OCI-LY3 (cell line): Measurements from ENCODE around the gene ADAMTS6.

Experiments
- H2AFZ ChIP-seq: fragments of 200-600, 300-600 bp; shearing (Covaris generic); 2 replicates; pipeline ENCODE4 v1.6.0; 2014; ENCODE audit warnings: antibody characterized with exemption, low read depth, low read length
- H3K27ac ChIP-seq: fragments of 200-600, 300-600 bp; sonication (generic); 2 replicates; pipeline ENCODE4 v1.5.1; 2014; ENCODE audit warnings: mild to moderate bottlenecking, low read length, moderate library complexity, mixed read lengths
- H3K27me3 ChIP-seq: fragments of 200-600, 300-600 bp; sonication (generic); 2 replicates; pipeline ENCODE4 v1.6.1; 2014; ENCODE audit warnings: low read depth, low read length, mixed read lengths
- H3K36me3 ChIP-seq: fragments of 200-600, 300-600 bp; sonication (generic); replicated peaks from 2 replicates; pipeline ENCODE3; 2014; ENCODE audit warnings: low read depth, low read length, mixed read lengths
- H3K4me1 ChIP-seq: fragments of 300-600, 200-600 bp; sonication (generic); 2 replicates; pipeline ENCODE4 v1.6.1; 2014; ENCODE audit warnings: low read length, mixed read lengths
- H3K4me2 ChIP-seq: fragments of 200-600, 300-600 bp; sonication (generic); 2 replicates; pipeline ENCODE4 v1.6.1; 2014; ENCODE audit warnings: low read length, mixed read lengths
- H3K4me3 ChIP-seq: fragments of 300-600, 200-600 bp; sonication (generic); 2 replicates; pipeline ENCODE4 v1.5.1; 2014; ENCODE audit warnings: antibody characterized with exemption, mild to moderate bottlenecking, low read length, moderate library complexity
- H3K79me2 ChIP-seq: fragments of 300-600, 200-600 bp; shearing (Covaris generic); 2 replicates; pipeline ENCODE4 v1.6.1; 2014; ENCODE audit warnings: mild to moderate bottlenecking, low read length, mixed read lengths
- H3K9ac ChIP-seq: fragments of 300-600, 200-600 bp; shearing (Covaris generic); 2 replicates; pipeline ENCODE4 v1.6.0; 2014; ENCODE audit warnings: mild to moderate bottlenecking, low read length, moderate library complexity
- H3K9me3 ChIP-seq: fragments of 200-600, 300-600 bp; shearing (Covaris generic); 2 replicates; pipeline ENCODE4 v1.6.1; 2014; ENCODE audit warnings: low read length, mixed read lengths; ENCODE audit not compliant: insufficient read depth
- H4K20me1 ChIP-seq: fragments of 200-600, 300-600 bp; sonication (generic); 2 replicates; pipeline ENCODE4 v1.6.1; 2016; ENCODE audit warnings: low read length, mixed read lengths; ENCODE audit not compliant: insufficient read depth
- CTCF ChIP-seq: fragments of 200-600, 300-600 bp; sonication (generic); IDR thresholded peaks from 2 replicates; pipeline ENCODE4 v1.5.1; 2014; ENCODE audit warnings: antibody characterized with exemption, low read length, low read depth
- EZH2phosphoT487 ChIP-seq: fragments of 200-600 bp; shearing (Covaris generic); IDR thresholded peaks from 2 replicates; pipeline ENCODE4 v1.6.1; 2018; ENCODE audit warnings: antibody characterized with exemption, mixed run types, low read depth

The ADAMTS6 gene

GRCh38 chr5:65451436-65451835, 30.3 kb downstream of the ADAMTS6 start:
- no peak overlapping the region for H3K27ac ChIP-seq
- H3K27me3 ChIP-seq = no peaks in the 10 kb centered on the region
- no peak overlapping the region for H3K9ac ChIP-seq
- no peaks in the 10 kb centered on the region for H3K4me1 ChIP-seq
- no peak overlapping the region for H3K4me2 ChIP-seq
- H2AFZ ChIP-seq = no peak overlapping the region
- TF ChIP-seq CTCF = no peak
- TF ChIP-seq EZH2phosphoT487 = no peak
- no peak overlapping the region for H3K4me3 ChIP-seq
- H3K79me2 ChIP-seq = no peaks in the 10 kb centered on the region
- no peaks in the 10 kb centered on the region for H3K36me3 ChIP-seq
- no peaks in the 10 kb centered on the region for H3K9me3 ChIP-seq
- no peaks in the 10 kb centered on the region for H4K20me1 ChIP-seq

GRCh38 chr5:65446682-65447081, 35.0 kb downstream of the ADAMTS6 start:
- Histone ChIP-seq H3K79me2 (no peaks in the 10 kb centered on the region), H3K9me3 (no peaks in the 10 kb centered on the region), H3K27ac (no peak overlapping the region), H3K9ac (no peak overlapping the region), H3K4me3 (no peak overlapping the region), H3K4me2 (no peak overlapping the region), H3K27me3 (no peaks in the 10 kb centered on the region), H2AFZ (no peak overlapping the region), H3K4me1 (no peaks in the 10 kb centered on the region), H4K20me1 (no peaks in the 10 kb centered on the region), H3K36me3 (no peaks in the 10 kb centered on the region)
- TF ChIP-seq CTCF (no peak), EZH2phosphoT487 (no peak)

GRCh38 chr5:65441800-65442199, 39.9 kb downstream of the ADAMTS6 start:
- Histone ChIP-seq H3K9ac (no peak overlapping the region), H3K9me3 (no peaks in the 10 kb centered on the region), H3K4me1 (no peaks in the 10 kb centered on the region), H4K20me1 (no peaks in the 10 kb centered on the region), H3K27me3 (no peaks in the 10 kb centered on the region), H3K36me3 (no peaks in the 10 kb centered on the region), H3K4me2 (no peak overlapping the region), H2AFZ (no peak overlapping the region), H3K27ac (no peak overlapping the region), H3K79me2 (no peaks in the 10 kb centered on the region), H3K4me3 (no peak overlapping the region)
- TF ChIP-seq CTCF (no peak), EZH2phosphoT487 (no peak)

GRCh38 chr5:65440456-65440855, 41.3 kb downstream of the ADAMTS6 start:
- Histone ChIP-seq H2AFZ (no peak overlapping the region), H3K79me2 (no peaks in the 10 kb centered on the region), H3K27ac (no peak overlapping the region), H3K9ac (no peak overlapping the region), H3K36me3 (no peaks in the 10 kb centered on the region), H3K4me1 (no peaks in the 10 kb centered on the region), H3K4me2 (no peak overlapping the region), H3K4me3 (no peak overlapping the region), H4K20me1 (no peaks in the 10 kb centered on the region), H3K27me3 (no peaks in the 10 kb centered on the region), H3K9me3 (no peaks in the 10 kb centered on the region)
- TF ChIP-seq EZH2phosphoT487 = no peak
- TF ChIP-seq CTCF = no peak
